Measurements from ENCODE around the gene ADISSP. TPM values are rescaled to one million over a fixed set of nuclear protein-coding genes. Genes with fewer than 3 reads are reported as not detected.

ADISSP gene
- total and polyA plus RNA-seq, 2 of the 13 experiments (the other 11 are each of a cell fraction or from before 2014, with no cell fraction given), result 38.3 to 90.6 TPM

DNA sequence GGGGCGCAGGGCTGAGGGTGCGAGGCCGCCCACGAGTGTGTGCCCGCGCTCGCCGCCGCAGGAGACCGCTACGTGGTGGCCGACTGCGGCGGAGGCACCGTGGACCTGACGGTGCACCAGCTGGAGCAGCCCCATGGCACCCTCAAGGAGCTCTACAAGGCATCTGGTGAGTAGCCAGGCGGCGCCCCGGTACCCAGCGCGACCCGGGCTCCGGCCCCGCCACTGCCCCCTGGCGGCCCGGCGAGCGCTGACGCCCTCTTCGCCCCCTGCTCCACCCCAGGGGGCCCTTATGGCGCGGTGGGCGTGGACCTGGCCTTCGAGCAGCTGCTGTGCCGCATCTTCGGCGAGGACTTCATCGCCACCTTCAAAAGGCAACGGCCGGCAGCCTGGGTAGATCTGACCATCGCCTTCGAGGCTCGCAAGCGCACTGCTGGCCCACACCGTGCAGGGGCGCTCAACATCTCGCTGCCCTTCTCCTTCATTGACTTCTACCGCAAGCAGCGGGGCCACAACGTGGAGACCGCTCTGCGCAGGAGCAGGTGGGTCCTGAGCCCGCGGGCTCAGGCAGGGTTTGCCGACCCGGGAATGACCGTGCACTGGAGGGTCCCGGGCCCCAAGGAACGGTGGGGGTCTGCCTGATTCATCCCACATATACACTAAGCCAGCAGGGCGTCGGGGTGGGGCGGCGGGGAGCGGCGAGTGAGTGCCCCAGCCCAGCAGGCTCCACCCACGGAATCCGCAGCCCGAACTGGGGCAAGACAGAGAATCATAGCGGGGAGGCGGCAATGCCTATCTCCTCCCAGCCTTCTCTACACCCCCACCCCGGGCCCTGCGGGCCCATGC, 17.6 kb downstream of the ADISSP start (continued):
- TF ChIP-seq PPARG (CRISPR knock-in tag; conservative IDR thresholded peaks at IDR 0.05) (0 out of 2 replicates have a peak, but pooled peaks have one; percentile 45), ZNF326 (CRISPR knock-in tag; IDR thresholded peaks at IDR 0.05; ENCODE audit: borderline replicate concordance) (0 out of 2 replicates have a peak, but pooled peaks have one; percentile 39), ZNF710 (CRISPR knock-in tag; IDR thresholded peaks at IDR 0.05; ENCODE audit: borderline replicate concordance) (peak; percentile 63; the same call in 1 of the 2 replicates), REL (CRISPR knock-in tag; conservative IDR thresholded peaks at IDR 0.05) (no peak), ZSCAN21 (CRISPR knock-in tag; IDR thresholded peaks at IDR 0.05; ENCODE audit: borderline replicate concordance) (peak; percentile 90; the same call in 1 of the 2 replicates), YEATS4 (CRISPR knock-in tag; IDR thresholded peaks at IDR 0.05; ENCODE audit: borderline replicate concordance) (peak; percentile 61), ZNF331 (CRISPR knock-in tag; IDR thresholded peaks at IDR 0.05) (peak; percentile 65), SP4 (CRISPR knock-in tag; IDR thresholded peaks at IDR 0.05) (peak; percentile 59; the same call in 1 of the 2 replicates), ZNF30 (CRISPR knock-in tag; IDR thresholded peaks at IDR 0.05) (0 out of 2 replicates have a peak, but pooled peaks have one; percentile 25), NCOA2 (CRISPR knock-in tag; IDR thresholded peaks at IDR 0.05) (no peak; the same call in 1 of the 2 replicates), NFRKB (IDR thresholded peaks at IDR 0.05) (no peak), ZNF563 (CRISPR knock-in tag; IDR thresholded peaks at IDR 0.05) (peak; percentile 82; the same call in 1 of the 2 replicates), XRCC5 (optimal IDR thresholded peaks at IDR 0.05; ENCODE audit: low read length) (peak; percentile 98), IRF2 (CRISPR knock-in tag; IDR thresholded peaks at IDR 0.05) (peak; percentile 38; the same call in 1 of the 2 replicates), EEA1 (CRISPR knock-in tag; IDR thresholded peaks at IDR 0.05; ENCODE audit: borderline replicate concordance) (peak; percentile 59; the same call in 1 of the 2 replicates), MZF1 (CRISPR knock-in tag; IDR thresholded peaks at IDR 0.05; ENCODE audit: borderline replicate concordance) (0 out of 2 replicates have a peak, but pooled peaks have one; percentile 53), ZNF501 (CRISPR knock-in tag; IDR thresholded peaks at IDR 0.05) (peak; percentile 87), KLF13 (CRISPR knock-in tag; IDR thresholded peaks at IDR 0.05) (peak; percentile 30; the same call in 1 of the 2 replicates), BRF2 (CRISPR knock-in tag; IDR thresholded peaks at IDR 0.05) (peak; percentile 76; the same call in 1 of the 2 replicates), NONO (IDR thresholded peaks at IDR 0.05) (no peak), NONO (CRISPR knock-in tag; conservative IDR thresholded peaks at IDR 0.05) (peak; percentile 96)
- TF ChIP-seq, protein P1, sequence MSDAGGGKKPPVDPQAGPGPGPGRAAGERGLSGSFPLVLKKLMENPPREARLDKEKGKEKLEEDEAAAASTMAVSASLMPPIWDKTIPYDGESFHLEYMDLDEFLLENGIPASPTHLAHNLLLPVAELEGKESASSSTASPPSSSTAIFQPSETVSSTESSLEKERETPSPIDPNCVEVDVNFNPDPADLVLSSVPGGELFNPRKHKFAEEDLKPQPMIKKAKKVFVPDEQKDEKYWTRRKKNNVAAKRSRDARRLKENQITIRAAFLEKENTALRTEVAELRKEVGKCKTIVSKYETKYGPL (CRISPR knock-in tag; IDR thresholded peaks at IDR 0.05), result no peak
- TF ChIP-seq, protein P2, sequence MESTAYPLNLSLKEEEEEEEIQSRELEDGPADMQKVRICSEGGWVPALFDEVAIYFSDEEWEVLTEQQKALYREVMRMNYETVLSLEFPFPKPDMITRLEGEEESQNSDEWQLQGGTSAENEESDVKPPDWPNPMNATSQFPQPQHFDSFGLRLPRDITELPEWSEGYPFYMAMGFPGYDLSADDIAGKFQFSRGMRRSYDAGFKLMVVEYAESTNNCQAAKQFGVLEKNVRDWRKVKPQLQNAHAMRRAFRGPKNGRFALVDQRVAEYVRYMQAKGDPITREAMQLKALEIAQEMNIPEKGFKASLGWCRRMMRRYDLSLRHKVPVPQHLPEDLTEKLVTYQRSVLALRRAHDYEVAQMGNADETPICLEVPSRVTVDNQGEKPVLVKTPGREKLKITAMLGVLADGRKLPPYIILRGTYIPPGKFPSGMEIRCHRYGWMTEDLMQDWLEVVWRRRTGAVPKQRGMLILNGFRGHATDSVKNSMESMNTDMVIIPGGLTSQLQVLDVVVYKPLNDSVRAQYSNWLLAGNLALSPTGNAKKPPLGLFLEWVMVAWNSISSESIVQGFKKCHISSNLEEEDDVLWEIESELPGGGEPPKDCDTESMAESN (CRISPR knock-in tag; conservative IDR thresholded peaks at IDR 0.05), result peak; percentile 82; the same call in 1 of the 2 replicates

All from HepG2 (cell line).